HepG2 (cell line): ENCODE measurements around the gene WDR54. TPM values are rescaled to one million over a fixed set of nuclear protein-coding genes. Genes with fewer than 3 reads are reported as not detected.
"Not testable (repeated sequence)": the region's sequence is repeated elsewhere in the genome, so short reads cannot be mapped to it uniquely, and the experiment has no call there.

Experiments used
- ADNP ChIP-seq: sonication (generic); formaldehyde crosslinking; IDR thresholded peaks from 2 replicates; pipeline ENCODE4 v1.4.0; 2020; ENCODE audit warnings: missing genetic modification reagents
- BRCA1 ChIP-seq: sonication (generic); formaldehyde crosslinking; IDR thresholded peaks from 2 replicates; pipeline ENCODE4 v1.4.0; 2020; ENCODE audit warnings: missing genetic modification reagents
- CCDC6 ChIP-seq: sonication (generic); formaldehyde crosslinking; IDR thresholded peaks from 2 replicates; pipeline ENCODE4 v1.8.1; 2022; ENCODE audit warnings: mild to moderate bottlenecking, missing genetic modification reagents, moderate library complexity
- CREB1 ChIP-seq, 2 experiments: fragments of 450-650 bp in 1 of 2; IDR thresholded peaks; 2 replicates each; pipeline ENCODE4 v1.6.1; 2016 to 2017; ENCODE audit warnings: control low read depth in 1 of 2, mild to moderate bottlenecking in 1 of 2, missing compliant biosample characterization in 1 of 2, missing genetic modification characterization in 1 of 2
- FOXO4 ChIP-seq: sonication (generic); formaldehyde crosslinking; conservative IDR thresholded peaks from 2 replicates; pipeline ENCODE4 v1.8.1; 2023; ENCODE audit warnings: missing genetic modification reagents
- PRDM10 ChIP-seq: sonication (generic); formaldehyde crosslinking; IDR thresholded peaks from 2 replicates; pipeline ENCODE4 v1.4.0; 2020; ENCODE audit warnings: low read depth, missing genetic modification reagents
- RARG ChIP-seq: sonication (generic); formaldehyde crosslinking; IDR thresholded peaks from 2 replicates; pipeline ENCODE4 v1.4.0; 2020; ENCODE audit warnings: low read depth, mild to moderate bottlenecking, missing genetic modification reagents
- RCOR2 ChIP-seq: IDR thresholded peaks from 2 replicates; pipeline ENCODE4 v1.6.1; 2016; ENCODE audit warnings: missing biosample characterization, missing genetic modification reagents
- SKIL ChIP-seq: sonication (generic); formaldehyde crosslinking; IDR thresholded peaks from 2 replicates; pipeline ENCODE4 v1.8.0; 2022; ENCODE audit warnings: missing genetic modification reagents, mild to moderate bottlenecking, moderate library complexity, borderline replicate concordance
- SMAD3 ChIP-seq: sonication (generic); formaldehyde crosslinking; IDR thresholded peaks from 2 replicates; pipeline ENCODE4 v1.4.0; 2020; ENCODE audit warnings: missing genetic modification reagents
- TBX3 ChIP-seq: fragments of 450-650 bp; IDR thresholded peaks from 2 replicates; pipeline ENCODE4 v1.6.1; 2017; ENCODE audit warnings: antibody characterized with exemption, mild to moderate bottlenecking, inconsistent platforms, borderline replicate concordance
- THAP11 ChIP-seq: IDR thresholded peaks from 2 replicates; pipeline ENCODE4 v1.6.1; 2016; ENCODE audit warnings: missing biosample characterization, missing genetic modification reagents
- ZGPAT ChIP-seq: IDR thresholded peaks from 2 replicates; pipeline ENCODE4 v1.6.1; 2016; ENCODE audit warnings: mild to moderate bottlenecking
- ZKSCAN1 ChIP-seq: fragments of 150-350 bp; IDR thresholded peaks from 2 replicates; pipeline ENCODE4 v1.6.1; 2014; ENCODE audit warnings: low read length
- ZNF276 ChIP-seq: sonication (generic); formaldehyde crosslinking; IDR thresholded peaks from 2 replicates; pipeline ENCODE4 v1.4.0; 2020; ENCODE audit warnings: mild to moderate bottlenecking, low read depth, missing genetic modification reagents
- ZNF629 ChIP-seq: sonication (generic); formaldehyde crosslinking; conservative IDR thresholded peaks from 2 replicates; pipeline ENCODE4 v1.5.0; 2020; ENCODE audit warnings: missing genetic modification reagents
- ZNF678 ChIP-seq: sonication (generic); formaldehyde crosslinking; IDR thresholded peaks from 2 replicates; pipeline ENCODE4 v1.4.0; 2020; ENCODE audit warnings: mild to moderate bottlenecking, missing genetic modification reagents
- polyA plus RNA-seq, 8 experiments: library from polyadenylated mRNA; depleted of rRNA in 3 of 8; stranded (reverse) in 7 of 8; unstranded in 1 of 8; fragments of >200 nt; fragmentation: Illumina TruSeq in 4 of 8; extraction: Trizol in 4 of 8; gene quantifications; 2 replicates each; pipeline versions ENCODE4 v1.2.1 to v1.2.3, GENCODE V29; 2011 to 2016; ENCODE audit warnings: low read depth in 4 of 8, missing spikeins in 1 of 8, mixed read lengths in 1 of 8; ENCODE audit not compliant: insufficient read depth in 1 of 8
- total RNA-seq, 5 experiments: library from RNA; depleted of rRNA; stranded (reverse); fragments of >200 nt; fragmentation: Illumina TruSeq; extraction: Trizol; gene quantifications; 2 replicates each; pipeline ENCODE4 v1.2.3, GENCODE V29; 2016; ENCODE audit warnings: low read depth in 1 of 5

The WDR54 gene
- total and polyA plus RNA-seq, 2 of the 13 experiments (the other 11 are each of a cell fraction or from before 2014, with no cell fraction given): 2.0 to 17.3 TPM

GRCh38 chr2:74442483-74443297, 21.2 kb downstream of the WDR54 start (continued):
- TF ChIP-seq ZNF678 (CRISPR knock-in tag) (0 out of 2 replicates have a peak, but pooled peaks have one; percentile 8), BRCA1 (CRISPR knock-in tag) (0 out of 2 replicates have a peak, but pooled peaks have one; percentile 2), ZNF276 (peak; percentile 14; the same call in 1 of the 2 replicates), THAP11 (CRISPR knock-in tag) (peak; percentile 1; the same call in 1 of the 2 replicates), PRDM10 (0 out of 2 replicates have a peak, but pooled peaks have one; percentile 9), RCOR2 (peak; percentile 84), ZGPAT (0 out of 2 replicates have a peak, but pooled peaks have one; percentile 3), ADNP (CRISPR knock-in tag) (peak; percentile 99), CCDC6 (CRISPR knock-in tag) (peak; percentile 8; the same call in 1 of the 2 replicates), ZNF629 (0 out of 2 replicates have a peak, but pooled peaks have one; percentile 17), FOXO4 (CRISPR knock-in tag) (peak; percentile 90; the same call in 1 of the 2 replicates), SMAD3 (CRISPR knock-in tag) (peak; percentile 10), CREB1 (CRISPR knock-in tag; IDR thresholded peaks at IDR 0.05) (peak; percentile 78), RARG (CRISPR knock-in tag) (peak; percentile 71; the same call in 1 of the 2 replicates), SKIL (CRISPR knock-in tag) (0 out of 2 replicates have a peak, but pooled peaks have one; percentile 12), TBX3 (peak; percentile 46; the same call in 1 of the 2 replicates), ZKSCAN1 (peak; percentile 48; the same call in 1 of the 2 replicates)
- not testable (repeated sequence) for TF ChIP-seq CREB1 (IDR thresholded peaks at IDR 0.05)
